HEK293T (cell line): Measurements from ENCODE around the gene CBLN3.
"Not testable (repeated sequence)": the region's sequence is repeated elsewhere in the genome, so short reads cannot be mapped to it uniquely, and the experiment has no call there.

Source experiments
- ARNT ChIP-seq: fragments of 450-650 bp; IDR thresholded peaks from 2 replicates; pipeline ENCODE4 v1.6.1; 2017; ENCODE audit warnings: mild to moderate bottlenecking
- BHLHE40 ChIP-seq: fragments of 450-650 bp; IDR thresholded peaks from 2 replicates; pipeline ENCODE4 v1.6.1; 2016; ENCODE audit warnings: mild to moderate bottlenecking, moderate library complexity, borderline replicate concordance
- ELF4 ChIP-seq: fragments of 450-650 bp; IDR thresholded peaks from 2 replicates; pipeline ENCODE4 v1.6.1; 2017; ENCODE audit warnings: antibody characterized with exemption
- FOXA1 ChIP-seq: fragments of 450-650 bp; IDR thresholded peaks from 2 replicates; pipeline ENCODE4 v1.6.1; 2016; ENCODE audit warnings: mild to moderate bottlenecking
- FOXK2 ChIP-seq: fragments of 450-650 bp; IDR thresholded peaks from 2 replicates; pipeline ENCODE4 v1.6.1; 2016; ENCODE audit warnings: mild to moderate bottlenecking
- FOXM1 ChIP-seq: fragments of 450-650 bp; IDR thresholded peaks from 2 replicates; pipeline ENCODE4 v1.6.1; 2017; ENCODE audit warnings: mild to moderate bottlenecking, borderline replicate concordance
- HDGF ChIP-seq: fragments of 450-650 bp; IDR thresholded peaks from 2 replicates; pipeline ENCODE4 v1.6.1; 2017; ENCODE audit warnings: antibody characterized with exemption, borderline replicate concordance
- NFRKB ChIP-seq: fragments of 450-650 bp; IDR thresholded peaks from 2 replicates; pipeline ENCODE4 v1.6.1; 2016; ENCODE audit warnings: mild to moderate bottlenecking, moderate library complexity
- SP1 ChIP-seq: fragments of 450-650 bp; IDR thresholded peaks from 2 replicates; pipeline ENCODE4 v1.6.1; 2017
- SUZ12 ChIP-seq: fragments of 450-650 bp; IDR thresholded peaks from 2 replicates; pipeline ENCODE4 v1.6.1; 2016; ENCODE audit warnings: mild to moderate bottlenecking
- TARDBP ChIP-seq: fragments of 450-650 bp; IDR thresholded peaks from 2 replicates; pipeline ENCODE4 v1.6.1; 2016
- ZNF384 ChIP-seq: fragments of 450-650 bp; IDR thresholded peaks from 2 replicates; pipeline ENCODE4 v1.6.1; 2016

- not testable (repeated sequence) for TF ChIP-seq BHLHE40, SUZ12, FOXM1, ARNT, TARDBP, ZNF384, ELF4, SP1, NFRKB, FOXK2, HDGF, FOXA1
Observed at GRCh38 chr14:24450828-24451227, 21.4 kb upstream of the CBLN3 start.
